ENCODE data around the gene KCNJ14. TPM values are rescaled to one million over a fixed set of nuclear protein-coding genes. Genes with fewer than 3 reads are reported as not detected.

Gene KCNJ14
- total and polyA plus RNA-seq, 7 donors, result 0.28 to 2.6 (median 1.1) TPM

GRCh38 chr19:48511321-48511731 is 56.0 kb downstream of the KCNJ14 start:
- 1 to 2% (median 2%) methylated on average over 22 to 31 of the region's 32 CpGs for WGBS, 3 donors
- H3K4me3 ChIP-seq, result no peak overlapping the region
- no peak for DNase-seq
- peaks cover 0 to 28% (median 4%) of the 10 kb centered on the region in 3 donors for H3K27me3 ChIP-seq (ENCODE audit: insufficient read depth in 3 of 3, low read length in 2 of 3)
- no peaks in the 10 kb centered on the region for H3K9me3 ChIP-seq
- no peak overlapping the region for H3K27ac ChIP-seq
- no peaks in the 10 kb centered on the region for H3K4me1 ChIP-seq
- H3K36me3 ChIP-seq (ENCODE audit: insufficient read depth in 1 of 2, low read depth in 1 of 2), result no peaks in the 10 kb centered on the region
- ATAC-seq, result no peak
- TF ChIP-seq, protein P1, sequence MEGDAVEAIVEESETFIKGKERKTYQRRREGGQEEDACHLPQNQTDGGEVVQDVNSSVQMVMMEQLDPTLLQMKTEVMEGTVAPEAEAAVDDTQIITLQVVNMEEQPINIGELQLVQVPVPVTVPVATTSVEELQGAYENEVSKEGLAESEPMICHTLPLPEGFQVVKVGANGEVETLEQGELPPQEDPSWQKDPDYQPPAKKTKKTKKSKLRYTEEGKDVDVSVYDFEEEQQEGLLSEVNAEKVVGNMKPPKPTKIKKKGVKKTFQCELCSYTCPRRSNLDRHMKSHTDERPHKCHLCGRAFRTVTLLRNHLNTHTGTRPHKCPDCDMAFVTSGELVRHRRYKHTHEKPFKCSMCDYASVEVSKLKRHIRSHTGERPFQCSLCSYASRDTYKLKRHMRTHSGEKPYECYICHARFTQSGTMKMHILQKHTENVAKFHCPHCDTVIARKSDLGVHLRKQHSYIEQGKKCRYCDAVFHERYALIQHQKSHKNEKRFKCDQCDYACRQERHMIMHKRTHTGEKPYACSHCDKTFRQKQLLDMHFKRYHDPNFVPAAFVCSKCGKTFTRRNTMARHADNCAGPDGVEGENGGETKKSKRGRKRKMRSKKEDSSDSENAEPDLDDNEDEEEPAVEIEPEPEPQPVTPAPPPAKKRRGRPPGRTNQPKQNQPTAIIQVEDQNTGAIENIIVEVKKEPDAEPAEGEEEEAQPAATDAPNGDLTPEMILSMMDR (IDR thresholded peaks at IDR 0.05), result no peak
- intact Hi-C loops (cut with DNase I), result loop anchor here in 1 of 2 donors (5.0 kb wide), 2 partner anchors 56 to 71 kb away; no protein-coding TSS in a partner anchor

DNA sequence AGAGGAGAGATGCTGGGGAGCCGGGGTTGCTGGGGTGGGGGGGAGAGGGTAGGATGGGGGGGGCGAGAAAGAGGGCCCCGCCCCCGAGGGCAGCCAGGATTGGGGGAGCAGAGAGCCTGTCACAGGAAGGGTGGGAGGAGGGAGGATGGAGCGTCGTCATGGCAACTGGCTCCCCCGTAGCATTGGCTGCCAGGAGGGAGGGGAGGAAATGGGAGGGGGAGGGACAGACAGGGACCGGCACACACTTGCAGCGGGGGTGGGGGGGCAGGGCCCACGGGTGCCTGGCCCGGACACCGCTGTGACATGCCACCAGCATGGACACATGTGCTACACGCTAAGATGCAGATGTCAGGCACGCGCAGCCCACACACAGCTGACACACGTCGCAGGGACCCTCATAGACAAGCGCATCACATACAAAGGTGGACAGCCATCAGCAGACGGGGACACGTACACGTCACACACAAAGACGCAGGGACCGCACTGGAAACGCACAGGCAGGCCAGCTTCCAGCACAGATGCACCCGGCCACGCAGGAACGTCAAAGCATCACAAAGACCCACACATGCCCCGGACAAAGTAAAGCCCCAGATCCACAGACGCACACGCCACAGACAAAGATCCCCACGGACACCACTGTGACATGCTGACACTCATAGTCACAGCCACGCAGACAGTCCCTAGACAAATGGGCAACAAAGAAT is 56.6 kb downstream of the KCNJ14 start, which contains the start of gene LMTK3:
Gene LMTK3, minus strand, starts transcription at position 36 of the 704 bp plus-strand sequence. CDS start 259 bp downstream, outside the sequence.
- Histone ChIP-seq H3K4me1 (no peaks in the 10 kb centered on the region), H3K27me3 (ENCODE audit: insufficient read depth in 3 of 3, low read length in 2 of 3) (peaks cover 0 to 28% (median 4%) of the 10 kb centered on the region in 3 donors), H3K9me3 (no peaks in the 10 kb centered on the region), H3K36me3 (ENCODE audit: insufficient read depth in 1 of 2, low read depth in 1 of 2) (no peaks in the 10 kb centered on the region), H3K4me3 (peak within 1 kb of the TSS; percentile 41), H3K27ac (no peak within 1 kb of the TSS)
- WGBS, 3 donors, result 6 to 8% (median 6%) methylated on average over 25 to 32 of the region's 32 CpGs
- ATAC-seq, result no peak
- no peak for DNase-seq
- TF ChIP-seq, protein P1 (IDR thresholded peaks at IDR 0.05), result no peak
- intact Hi-C loops (cut with DNase I), result loop anchor here in 1 of 2 donors (5.0 kb wide), 2 partner anchors 55 to 70 kb away; no protein-coding TSS in a partner anchor

DNA sequence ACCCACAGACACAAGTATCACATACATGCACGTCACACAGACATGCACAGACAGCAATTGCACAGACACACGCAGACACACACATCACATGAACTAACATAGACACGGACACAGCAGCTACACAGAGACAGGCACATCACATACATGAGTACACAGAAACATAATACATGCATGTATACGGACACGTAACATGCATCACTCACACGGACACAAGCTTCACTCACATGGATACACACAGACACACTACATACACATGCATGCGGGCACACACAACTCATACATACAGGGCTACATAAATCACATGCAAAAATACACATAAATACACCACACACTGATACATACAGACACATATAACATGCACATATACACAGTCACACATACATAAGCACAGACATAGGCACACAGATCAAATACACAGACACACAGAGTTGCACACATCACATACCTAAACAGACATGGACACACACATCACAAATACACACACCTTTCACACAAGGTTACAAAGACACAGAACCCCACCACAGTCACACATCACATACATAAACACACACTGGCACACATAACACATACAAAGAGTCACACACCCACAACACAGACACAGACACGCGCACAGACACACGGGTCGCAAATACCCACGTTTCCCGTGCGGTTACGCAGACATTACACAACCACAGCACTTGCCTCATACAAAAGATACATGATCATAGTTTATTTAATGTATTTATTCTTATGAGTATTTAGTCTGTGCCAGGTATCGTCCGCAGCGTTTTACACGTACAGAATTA is 57.3 kb downstream of the KCNJ14 start:
- intact Hi-C loops (cut with DNase I), result loop anchor here in 1 of 2 donors (5.0 kb wide), 2 partner anchors 55 to 70 kb away; no protein-coding TSS in a partner anchor
- Histone ChIP-seq H3K4me3 (no peak overlapping the region), H3K36me3 (ENCODE audit: insufficient read depth in 1 of 2, low read depth in 1 of 2) (no peaks in the 10 kb centered on the region), H3K27me3 (ENCODE audit: insufficient read depth in 3 of 3, low read length in 2 of 3) (peaks cover 0 to 28% (median 4%) of the 10 kb centered on the region in 3 donors), H3K27ac (no peak overlapping the region), H3K4me1 (no peaks in the 10 kb centered on the region), H3K9me3 (no peaks in the 10 kb centered on the region)
- no peak for DNase-seq
- TF ChIP-seq, protein P1 (IDR thresholded peaks at IDR 0.05), result no peak
- 46 to 48% (median 47%) methylated on average over 19 of the region's 19 CpGs for WGBS, 3 donors
- ATAC-seq, result no peak

DNA sequence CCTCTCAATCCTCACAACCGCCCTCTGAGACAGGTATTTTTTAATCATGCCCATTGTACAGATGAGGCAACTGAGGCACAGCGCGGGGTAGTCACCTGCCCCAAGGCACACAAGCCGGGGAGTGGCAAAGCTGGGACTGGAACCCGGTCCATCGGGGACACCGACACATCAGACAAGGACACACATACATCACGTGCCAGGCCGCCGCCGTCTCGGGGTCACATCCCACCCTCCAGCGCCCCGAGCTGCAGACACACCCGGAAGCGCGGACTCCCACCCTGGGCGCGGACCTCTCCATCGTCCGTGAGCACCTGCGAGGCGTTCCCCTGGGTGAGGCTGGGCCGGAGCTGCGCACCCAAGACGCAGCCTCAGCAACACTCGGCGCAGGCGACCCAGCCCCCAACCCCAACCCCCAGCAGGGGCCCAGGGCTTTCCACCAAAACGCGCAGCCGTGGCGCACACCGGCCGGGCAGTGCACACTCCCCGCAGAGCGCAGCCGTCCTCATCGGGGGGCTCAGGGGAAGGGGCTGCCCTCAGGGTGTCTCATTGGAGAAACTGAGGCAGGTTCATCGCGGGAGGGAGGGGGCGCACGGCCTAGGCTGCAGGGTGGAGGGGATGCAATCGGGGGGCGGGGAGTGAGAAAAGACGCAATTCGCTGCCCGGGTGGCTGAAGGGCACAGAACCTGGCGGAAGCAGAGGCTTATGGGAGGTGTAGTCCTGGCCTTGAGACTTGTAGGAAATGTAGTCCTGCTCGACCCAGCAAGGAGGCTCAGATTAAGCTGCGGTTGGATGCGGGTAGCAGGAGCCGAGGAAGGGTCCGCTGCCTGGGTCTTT is 58.1 kb downstream of the KCNJ14 start:
- H3K9me3 ChIP-seq, result no peaks in the 10 kb centered on the region
- ATAC-seq (peak; percentile 69 to 87 (median 78)), DNase-seq (peak in 1 of 2 donors; percentile 75)
- H3K4me3 ChIP-seq, result peak overlapping the region; percentile 73
- H3K27me3 ChIP-seq (ENCODE audit: insufficient read depth in 3 of 3, low read length in 2 of 3), result peaks cover 0 to 28% (median 4%) of the 10 kb centered on the region in 3 donors
- no peaks in the 10 kb centered on the region for H3K36me3 ChIP-seq (ENCODE audit: insufficient read depth in 1 of 2, low read depth in 1 of 2)
- TF ChIP-seq, protein P1 (IDR thresholded peaks at IDR 0.05), result no peak
- no peaks in the 10 kb centered on the region for H3K4me1 ChIP-seq
- WGBS, 3 donors, result 2 to 3% (median 2%) methylated on average over 51 to 54 of the region's 54 CpGs
- intact Hi-C loops (cut with DNase I), result loop anchor here in 1 of 2 donors (5.0 kb wide), 2 partner anchors 54 to 69 kb away; no protein-coding TSS in a partner anchor
- no peak overlapping the region for H3K27ac ChIP-seq

All from psoas muscle (tissue), 8 donors.